GM12891 (cell line): ENCODE results near the gene MUSTN1.

Experiments
- DNase-seq: peaks from one replicate; pipeline ENCODE4 v3.0.0; 2011; ENCODE audit warnings: low spot score; ENCODE audit not compliant: insufficient read length
- FAIRE-seq: peaks from 2 replicates; lab custom pipeline; 2011; peaks lifted over from hg19 to GRCh38; lab: Jason Lieb, UNC
- PAX5 ChIP-seq: IDR thresholded peaks from 2 replicates; pipeline ENCODE4 v1.6.1; 2011; ENCODE audit warnings: low read length, moderate library complexity, mild to moderate bottlenecking; ENCODE audit not compliant: insufficient read depth, severe bottlenecking
- POLR2A ChIP-seq: IDR thresholded peaks from 2 replicates; pipeline ENCODE4 v1.6.1; 2011; ENCODE audit warnings: low read depth, low read length, control low read depth
- POLR2AphosphoS5 ChIP-seq: IDR thresholded peaks from 2 replicates; pipeline ENCODE4 v1.6.1; 2011; ENCODE audit warnings: low read depth, low read length, control low read depth
- POU2F2 ChIP-seq: IDR thresholded peaks from 2 replicates; pipeline ENCODE4 v1.6.1; 2011; ENCODE audit warnings: low read depth, mild to moderate bottlenecking, control low read depth, low read length, moderate library complexity
- SPI1 ChIP-seq: IDR thresholded peaks from 2 replicates; pipeline ENCODE4 v1.6.1; 2011; ENCODE audit warnings: low read depth, low read length, control low read depth
- TAF1 ChIP-seq: IDR thresholded peaks from 2 replicates; pipeline ENCODE4 v1.6.1; 2011; ENCODE audit warnings: low read depth, low read length, control low read depth

The MUSTN1 gene

DNA sequence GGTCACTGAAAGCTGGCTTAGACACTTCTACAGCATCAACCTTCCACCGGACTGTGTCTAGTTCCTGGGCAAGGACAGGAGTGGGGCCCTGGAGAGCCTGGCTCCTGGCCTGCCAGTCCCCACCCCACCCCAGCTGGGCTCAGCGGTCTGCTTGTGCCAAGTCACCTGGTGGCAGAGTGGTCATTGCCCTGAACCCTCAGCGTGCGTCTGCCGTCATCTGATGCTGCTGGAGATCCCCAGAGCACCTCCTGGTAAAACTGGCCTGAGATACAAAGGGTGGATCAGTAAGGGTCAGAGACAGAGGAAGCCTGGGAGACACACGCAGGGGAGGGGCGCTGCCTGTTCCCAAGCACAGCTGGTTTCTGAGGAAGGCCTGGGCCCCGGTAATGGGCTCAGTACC lies 21.0 kb downstream of the MUSTN1 start:
- TF ChIP-seq PAX5 (no peak), POLR2A (no peak), SPI1 (no peak), POU2F2 (no peak), POLR2AphosphoS5 (no peak), TAF1 (no peak)
- no peak for FAIRE-seq
- DNase-seq, result no peak

DNA sequence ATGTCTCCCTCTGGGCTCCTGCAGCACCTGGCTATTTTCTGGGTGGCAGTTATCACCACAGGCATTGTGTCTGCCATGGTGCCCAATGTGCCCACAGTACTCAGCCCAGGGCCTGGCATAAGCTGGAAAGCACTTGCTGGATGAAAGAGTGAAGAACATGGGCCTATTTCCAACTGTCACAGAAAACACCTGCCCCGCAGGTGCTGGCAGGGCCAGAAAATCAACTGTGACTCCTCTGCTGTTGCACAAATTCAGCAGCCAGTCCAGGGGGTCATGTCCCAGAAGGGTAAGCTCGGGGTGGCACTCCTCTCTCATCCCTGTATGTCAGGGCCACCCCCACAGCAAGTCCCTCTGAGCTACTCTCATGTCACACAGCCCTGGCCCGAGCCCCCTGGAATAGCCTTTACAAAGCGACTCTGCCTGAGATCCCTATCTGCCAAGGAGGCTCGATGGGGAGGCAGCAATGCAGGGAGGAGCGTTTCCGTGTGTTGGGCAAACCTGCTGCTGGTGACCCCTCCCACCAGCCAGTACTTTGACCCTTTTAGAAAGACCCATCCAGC lies 23.3 kb downstream of the MUSTN1 start:
- DNase-seq (no peak), FAIRE-seq (no peak)
- no peak for TF ChIP-seq SPI1
- TF ChIP-seq PAX5, result no peak
- no peak for TF ChIP-seq POU2F2
- no peak for TF ChIP-seq POLR2A
- TF ChIP-seq TAF1, result no peak
- TF ChIP-seq POLR2AphosphoS5, result no peak

- TF ChIP-seq POLR2AphosphoS5 (no peak), TAF1 (no peak), SPI1 (no peak), POLR2A (no peak), POU2F2 (no peak), PAX5 (no peak)
- DNase-seq (no peak), FAIRE-seq (no peak)
These were observed 23.9 kb downstream of the MUSTN1 start for GRCh38 chr3:52810923-52811322.

- FAIRE-seq (no peak), DNase-seq (no peak)
- TF ChIP-seq SPI1 (no peak), POU2F2 (no peak), TAF1 (no peak), PAX5 (no peak), POLR2A (no peak), POLR2AphosphoS5 (no peak)
These were observed 25.0 kb downstream of the MUSTN1 start for GRCh38 chr3:52809662-52810377.

DNA sequence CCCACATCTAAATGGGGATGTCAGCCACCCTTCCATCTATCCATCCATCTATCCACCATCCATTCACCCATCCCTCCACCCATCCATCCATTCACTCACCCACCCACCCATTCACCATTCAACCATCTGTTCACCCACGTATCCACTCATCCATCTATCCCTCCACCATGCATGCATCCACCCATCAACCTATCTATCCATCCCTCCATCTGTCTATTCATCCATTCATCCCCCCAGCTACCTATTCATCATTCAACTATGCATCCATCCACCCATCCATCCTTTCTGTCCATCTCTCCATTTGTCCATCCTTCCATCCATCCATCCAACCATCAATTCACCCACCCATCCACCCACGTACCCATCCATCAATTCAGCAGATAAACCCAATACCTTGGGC lies 25.7 kb downstream of the MUSTN1 start:
- FAIRE-seq (no peak), DNase-seq (no peak)
- TF ChIP-seq POLR2A (no peak), POLR2AphosphoS5 (no peak), SPI1 (no peak), PAX5 (no peak), TAF1 (no peak), POU2F2 (no peak)

- TF ChIP-seq POLR2A (no peak), POU2F2 (no peak), POLR2AphosphoS5 (no peak), SPI1 (no peak), TAF1 (no peak), PAX5 (no peak)
- DNase-seq, result no peak
- FAIRE-seq, result no peak
These were observed 29.4 kb downstream of the MUSTN1 start for GRCh38 chr3:52805270-52806039.

DNA sequence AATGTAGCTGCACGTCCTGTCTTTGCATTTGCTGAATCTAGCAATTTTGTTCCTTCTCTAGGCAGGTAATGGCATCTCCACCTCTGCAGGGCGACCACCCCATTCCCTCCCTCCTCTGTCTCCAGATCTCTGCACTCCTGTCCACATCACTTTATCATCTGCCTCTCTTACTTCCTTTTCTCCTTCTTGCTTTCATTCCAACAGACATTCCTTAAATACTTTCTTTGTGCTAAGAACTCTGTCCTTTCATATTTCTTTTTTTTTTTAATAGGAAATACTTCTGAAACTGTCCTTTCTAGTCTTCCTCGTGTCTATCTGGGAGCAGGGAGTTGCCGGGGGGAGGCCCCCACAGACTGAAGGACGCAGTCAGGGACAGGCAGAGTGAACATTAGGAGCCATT lies 33.0 kb downstream of the MUSTN1 start:
- DNase-seq (no peak), FAIRE-seq (no peak)
- TF ChIP-seq POLR2AphosphoS5, result no peak
- no peak for TF ChIP-seq POLR2A
- TF ChIP-seq PAX5, result no peak
- no peak for TF ChIP-seq SPI1
- no peak for TF ChIP-seq POU2F2
- TF ChIP-seq TAF1, result no peak

DNA sequence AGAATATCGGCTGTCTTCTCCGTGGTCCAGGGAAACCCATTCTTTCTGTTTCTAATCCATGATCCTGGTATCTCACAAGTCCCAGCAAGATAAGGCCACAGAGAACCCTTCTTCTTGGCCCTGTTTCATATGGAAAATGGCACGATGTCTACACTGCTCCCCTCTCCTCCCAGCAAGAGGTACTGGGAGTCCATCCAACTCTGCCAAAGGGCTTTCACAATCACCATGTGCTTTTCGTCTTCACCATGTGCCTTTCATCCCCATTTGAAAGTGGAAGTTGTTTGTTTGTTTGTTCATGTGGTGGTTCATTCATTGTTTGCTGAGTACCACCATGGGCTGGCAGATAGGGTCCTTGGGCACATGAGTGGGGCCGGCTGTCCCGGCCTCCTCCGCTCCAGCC lies 34.7 kb downstream of the MUSTN1 start:
- no peak for DNase-seq
- no peak for TF ChIP-seq POU2F2
- no peak for TF ChIP-seq POLR2A
- TF ChIP-seq SPI1, result no peak
- no peak for TF ChIP-seq POLR2AphosphoS5
- TF ChIP-seq TAF1, result no peak
- TF ChIP-seq PAX5, result no peak
- no peak for FAIRE-seq

- FAIRE-seq (peak; percentile 59), DNase-seq (peak; percentile 69)
- TF ChIP-seq TAF1, result no peak
- no peak for TF ChIP-seq PAX5
These were observed 35.8 kb downstream of the MUSTN1 start for GRCh38 chr3:52798978-52799476.
